HG02763 (cell line): ENCODE measurements around the gene ACACA.

ENCODE experiments used
- ATAC-seq: cut with Tn5 transposase; IDR thresholded peaks from one replicate; pipeline ENCODE4 v1.9.1; 2021; ENCODE audit warnings: mild to moderate bottlenecking, moderate library complexity; ENCODE audit not compliant: unreplicated experiment

The ACACA gene

DNA sequence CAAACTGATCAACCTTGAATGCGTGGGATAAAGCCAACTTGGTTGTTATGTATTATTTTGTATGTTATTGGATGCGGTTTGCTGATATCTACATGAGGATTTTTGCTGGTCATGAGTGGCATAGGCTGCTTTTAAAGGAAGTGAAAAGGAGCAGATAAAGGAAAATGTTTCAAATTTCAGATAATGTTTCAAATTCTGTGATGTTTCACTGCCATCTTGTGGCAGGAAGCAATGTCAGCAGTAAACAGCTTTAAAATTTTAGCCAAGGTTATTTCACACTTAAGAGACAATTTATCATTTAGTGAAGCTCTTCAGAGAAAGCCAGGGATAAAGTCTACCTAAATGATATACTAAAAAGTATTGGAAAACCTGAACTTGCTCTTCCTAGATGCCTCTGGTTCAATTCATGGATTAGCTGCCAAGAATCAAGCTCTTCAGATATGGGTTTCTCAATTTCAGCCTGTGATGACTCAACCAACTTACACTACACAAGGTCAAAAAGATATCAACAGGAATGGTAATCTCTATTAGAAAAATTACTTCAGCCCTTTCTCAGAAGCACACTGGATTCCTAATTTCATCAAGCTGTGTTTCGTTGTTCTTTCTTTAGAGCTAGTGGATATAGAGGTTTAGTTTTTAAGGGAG, 166.8 kb downstream of the ACACA start:
- no peak for ATAC-seq

GRCh38 chr17:37234106-37234505, 172.5 kb downstream of the ACACA start:
- ATAC-seq: no peak

GRCh38 chr17:37233036-37233435, 173.6 kb downstream of the ACACA start:
- no peak for ATAC-seq

GRCh38 chr17:37231887-37232286, 174.7 kb downstream of the ACACA start:
- ATAC-seq: no peak

DNA sequence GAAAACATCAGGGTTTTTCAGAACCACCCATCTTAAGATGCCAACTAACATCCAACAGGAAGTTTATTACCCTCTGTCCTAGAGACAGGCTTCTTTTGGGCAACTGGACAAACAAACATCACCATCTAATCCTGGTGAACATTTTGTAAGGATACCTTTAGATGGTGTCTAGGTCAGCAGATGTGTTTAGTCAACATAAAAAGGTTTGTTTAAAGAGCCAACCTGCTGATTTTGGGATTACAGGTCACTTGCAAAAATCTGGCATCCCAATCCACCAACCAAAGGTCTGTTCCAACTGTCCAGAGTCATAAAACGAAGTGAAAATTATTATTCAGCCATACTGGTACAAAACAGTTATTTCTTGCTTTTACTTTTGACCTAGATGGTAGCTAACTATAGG, 176.0 kb downstream of the ACACA start:
- no peak for ATAC-seq

DNA sequence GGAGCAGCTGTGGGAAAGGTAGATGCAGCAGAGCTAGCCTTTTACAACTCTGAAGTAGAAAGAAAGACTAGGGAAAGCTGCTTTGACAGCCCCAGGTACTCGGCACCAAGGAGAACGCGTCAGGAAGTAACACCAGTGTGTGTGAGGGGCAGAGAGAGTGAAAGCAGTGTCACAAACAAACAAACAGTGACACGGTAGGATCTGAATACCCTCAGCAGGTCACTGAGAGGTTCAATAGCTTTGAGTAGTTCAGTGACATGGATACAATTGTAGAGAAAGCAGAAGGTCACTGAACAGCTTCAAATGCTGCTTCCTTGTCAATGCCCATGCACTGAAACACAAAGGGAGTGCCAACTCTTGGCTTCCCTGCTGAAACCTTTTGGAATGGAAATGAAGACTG, 181.2 kb downstream of the ACACA start:
- ATAC-seq: no peak

DNA sequence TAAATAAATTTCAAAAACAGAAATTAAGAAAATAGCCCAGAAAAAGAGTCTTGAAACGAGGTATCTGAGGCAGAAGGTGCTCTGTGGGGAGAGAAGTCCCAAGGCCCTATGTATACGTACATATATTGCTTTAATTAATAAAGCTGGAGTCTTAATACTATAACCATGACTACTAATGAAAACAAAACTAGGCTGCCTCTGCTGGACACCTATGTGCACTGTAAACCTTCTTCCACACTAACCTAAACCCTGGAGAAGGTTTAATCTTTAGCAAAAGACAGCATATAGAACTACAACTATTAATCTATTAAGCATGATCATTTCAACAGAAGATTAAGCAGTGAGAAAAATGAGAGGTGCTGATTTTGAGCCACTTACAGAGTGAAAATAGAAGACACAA, 184.8 kb downstream of the ACACA start:
- no peak for ATAC-seq

DNA sequence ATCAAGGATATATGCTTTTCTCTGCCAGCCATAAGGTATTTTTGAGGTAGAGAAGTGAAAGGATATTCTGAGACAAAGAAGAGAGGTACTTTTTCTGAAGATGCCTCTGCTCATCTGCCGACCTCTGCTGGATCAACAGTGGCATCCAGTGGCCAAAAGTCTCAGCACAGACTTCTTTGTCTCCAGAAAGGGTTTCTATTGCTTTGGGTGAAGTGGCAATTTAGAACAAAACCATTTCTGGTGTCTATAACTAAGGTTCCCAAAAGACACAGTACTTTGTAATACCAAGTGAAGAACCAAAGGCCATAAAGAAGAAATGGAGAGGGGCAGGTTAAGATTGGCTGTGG, 186.1 kb downstream of the ACACA start:
- ATAC-seq: no peak

DNA sequence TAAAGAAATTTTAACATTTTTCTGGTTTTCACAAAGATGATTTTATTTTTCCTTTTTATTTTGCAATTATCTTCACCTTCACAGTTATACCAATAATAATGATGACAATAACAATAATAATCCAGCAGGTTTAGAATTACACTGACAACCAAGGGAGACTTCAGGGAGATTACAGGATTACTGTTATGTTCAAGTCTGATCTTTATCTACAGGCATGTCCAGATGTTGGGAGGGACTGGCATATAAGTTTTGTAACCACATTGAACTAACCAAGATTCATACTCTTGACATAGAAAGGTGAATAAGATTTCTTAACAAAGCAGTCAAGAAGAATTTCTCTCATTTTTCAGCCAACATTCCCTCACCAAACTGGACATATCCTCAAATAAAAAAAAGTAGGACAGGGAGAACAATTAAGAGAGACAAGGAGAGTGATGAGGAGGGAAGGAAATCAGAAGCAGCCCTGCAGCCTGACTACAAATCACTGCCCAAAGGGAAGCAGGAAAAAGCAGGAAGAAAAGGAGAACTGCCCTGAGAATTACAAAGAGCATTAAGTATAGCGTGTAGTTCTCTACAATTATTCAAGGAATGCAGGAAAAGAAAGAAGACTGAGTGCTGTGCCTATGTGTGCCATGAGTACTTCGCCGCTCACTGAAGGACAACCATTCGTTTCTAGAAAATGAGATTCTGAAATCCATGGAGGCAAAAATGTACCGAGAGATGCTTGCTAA, 186.6 kb downstream of the ACACA start:
- ATAC-seq: no peak

GRCh38 chr17:37218849-37219248, 187.8 kb downstream of the ACACA start:
- ATAC-seq: no peak

GRCh38 chr17:37214416-37214815, 192.2 kb downstream of the ACACA start:
- no peak for ATAC-seq

GRCh38 chr17:37213927-37214326, 192.7 kb downstream of the ACACA start:
- no peak for ATAC-seq

- ATAC-seq: no peak
These were observed 194.5 kb downstream of the ACACA start for GRCh38 chr17:37212179-37212578.

GRCh38 chr17:37211136-37211535, 195.5 kb downstream of the ACACA start:
- ATAC-seq: no peak

DNA sequence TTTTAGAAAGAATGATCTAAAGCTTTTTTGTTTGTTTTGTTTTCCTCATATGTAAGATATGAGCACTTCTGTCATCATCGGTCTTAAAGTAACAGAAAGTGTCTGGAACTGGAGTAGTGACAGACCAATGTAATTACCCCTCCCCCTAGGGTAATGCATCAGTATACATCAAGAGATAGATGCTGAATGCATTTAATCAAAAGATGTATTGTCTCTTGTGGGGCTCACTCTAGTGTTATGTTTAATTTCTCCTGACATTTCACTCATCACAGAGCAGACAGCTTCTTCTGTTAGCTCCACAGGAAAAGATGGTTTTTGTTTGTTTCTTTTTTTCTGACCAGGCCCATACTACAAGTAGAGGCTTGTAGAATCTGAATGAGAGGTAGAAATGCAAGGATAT, 199.5 kb downstream of the ACACA start:
- no peak for ATAC-seq

DNA sequence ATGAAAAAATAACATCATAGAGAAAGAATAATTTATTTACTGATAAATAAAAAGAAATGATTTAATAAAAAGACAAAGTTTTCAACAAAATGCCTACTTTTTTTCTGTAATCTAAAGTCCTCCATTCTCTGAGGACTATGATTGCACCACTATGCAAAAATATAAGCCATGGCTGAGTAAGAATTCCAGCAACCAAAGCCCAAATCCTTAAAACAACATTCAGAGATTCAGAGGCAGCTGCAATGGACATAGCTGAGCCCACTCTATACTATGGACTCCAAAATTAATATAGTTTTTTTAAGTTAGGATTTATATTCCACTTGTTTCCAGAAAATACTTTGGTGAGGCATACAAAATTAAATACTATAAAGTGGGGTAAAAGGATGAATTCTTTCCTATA, 200.3 kb downstream of the ACACA start:
- no peak for ATAC-seq

GRCh38 chr17:37200497-37200896, 206.1 kb downstream of the ACACA start:
- no peak for ATAC-seq

DNA sequence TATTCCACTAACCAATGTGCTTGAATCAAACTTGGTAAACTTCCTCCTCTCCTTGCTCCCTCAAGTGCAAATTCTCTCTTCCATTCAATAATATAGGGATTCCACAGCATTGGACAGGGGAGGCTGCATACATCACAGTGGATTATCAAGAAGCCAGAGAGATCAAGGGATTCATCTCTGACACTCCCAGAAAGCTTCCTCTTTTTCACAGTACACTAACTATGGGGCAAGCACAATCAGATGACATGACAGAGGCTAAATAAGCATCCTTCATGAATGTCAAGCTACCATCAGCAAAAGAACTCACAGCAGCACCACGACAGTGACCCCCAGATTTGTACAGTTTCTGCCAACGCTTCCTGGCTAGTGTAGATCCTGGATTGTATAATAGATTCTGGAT, 209.3 kb downstream of the ACACA start:
- ATAC-seq: no peak

DNA sequence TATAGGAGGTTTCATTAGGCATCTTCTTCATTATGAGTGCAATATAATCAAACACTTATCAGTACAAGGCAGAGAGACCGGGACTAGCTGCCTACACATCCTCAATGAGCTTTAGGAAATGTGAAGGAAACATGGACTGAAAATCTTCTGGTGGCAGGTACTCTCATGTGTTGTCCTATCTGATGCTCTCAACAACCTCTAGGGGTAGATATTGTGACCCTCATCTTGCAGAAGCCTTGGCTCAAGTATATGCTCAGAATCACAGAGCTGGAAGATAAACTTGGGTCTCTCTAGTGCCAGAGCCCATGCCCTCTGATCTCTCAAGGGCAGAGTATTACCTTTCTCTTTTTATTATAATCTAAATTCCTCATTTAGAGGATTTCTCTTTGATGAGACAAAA, 212.4 kb downstream of the ACACA start:
- no peak for ATAC-seq

- no peak for ATAC-seq
These were observed 215.4 kb downstream of the ACACA start for GRCh38 chr17:37191219-37191618.

GRCh38 chr17:37190493-37190892, 216.1 kb downstream of the ACACA start:
- no peak for ATAC-seq

- no peak for ATAC-seq
These were observed 218.5 kb downstream of the ACACA start for GRCh38 chr17:37188157-37188556.

GRCh38 chr17:37187262-37187661, 219.4 kb downstream of the ACACA start:
- ATAC-seq: no peak
